Measurements from ENCODE around the gene ISG20.

Gene ISG20

DNA sequence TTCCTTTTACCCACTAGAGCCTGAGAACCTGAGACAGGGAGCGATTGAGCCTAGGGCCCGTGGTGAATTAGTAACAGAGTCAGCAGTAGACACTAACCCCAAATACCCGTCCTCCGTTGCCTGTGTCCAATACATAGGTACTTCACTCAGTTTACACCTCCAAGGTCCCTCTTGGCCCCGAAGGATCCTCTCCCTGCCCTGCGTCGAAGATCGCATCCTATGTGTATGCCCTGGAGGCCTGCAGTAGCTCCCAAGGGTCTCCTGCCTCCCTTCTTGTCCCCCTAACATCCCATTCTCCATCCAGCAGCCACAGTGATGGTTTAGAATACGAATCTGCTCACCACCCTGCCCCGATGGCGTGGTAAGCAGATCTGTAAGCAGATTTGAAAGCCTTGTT is 67.0 kb downstream of the ISG20 start:
- DNase-seq (ENCODE audit: extremely low spot score) = no peak
- TF ChIP-seq L3MBTL2 (conservative IDR thresholded peaks at IDR 0.05) = no peak
- no peak for TF ChIP-seq ARNT (IDR thresholded peaks at IDR 0.05)
- no peak for TF ChIP-seq NFRKB (IDR thresholded peaks at IDR 0.05)
- TF ChIP-seq ELF4 (IDR thresholded peaks at IDR 0.05) = no peak
- no peak for TF ChIP-seq SUZ12 (IDR thresholded peaks at IDR 0.05)
- no peak for TF ChIP-seq FOXA1 (IDR thresholded peaks at IDR 0.05)
- TF ChIP-seq FOXM1 (IDR thresholded peaks at IDR 0.05; ENCODE audit: borderline replicate concordance) = no peak
- no peak for TF ChIP-seq ZNF384 (IDR thresholded peaks at IDR 0.05)
- no peak for TF ChIP-seq SP1 (IDR thresholded peaks at IDR 0.05)
- no peak for TF ChIP-seq BHLHE40 (IDR thresholded peaks at IDR 0.05; ENCODE audit: borderline replicate concordance)
- TF ChIP-seq CTBP1 (IDR thresholded peaks at IDR 0.05; ENCODE audit: borderline replicate concordance) = no peak
- no peak for TF ChIP-seq HDGF (IDR thresholded peaks at IDR 0.05; ENCODE audit: borderline replicate concordance)
- TF ChIP-seq TARDBP (IDR thresholded peaks at IDR 0.05) = no peak
- no peak for TF ChIP-seq FOXK2 (IDR thresholded peaks at IDR 0.05)
- no peak for TF ChIP-seq LEF1 (IDR thresholded peaks at IDR 0.05; ENCODE audit: borderline replicate concordance)
- no peak for TF ChIP-seq PKNOX1 (IDR thresholded peaks at IDR 0.05)
- ChIA-PET CTCF (no interaction called here), POLR2A (no interaction called here)
